Measurements from ENCODE around the gene SNN. TPM values are rescaled to one million over a fixed set of nuclear protein-coding genes. Genes with fewer than 3 reads are reported as not detected.

The SNN gene
- total RNA-seq, 1 experiment from 2014 or later = 26.0 TPM

DNA sequence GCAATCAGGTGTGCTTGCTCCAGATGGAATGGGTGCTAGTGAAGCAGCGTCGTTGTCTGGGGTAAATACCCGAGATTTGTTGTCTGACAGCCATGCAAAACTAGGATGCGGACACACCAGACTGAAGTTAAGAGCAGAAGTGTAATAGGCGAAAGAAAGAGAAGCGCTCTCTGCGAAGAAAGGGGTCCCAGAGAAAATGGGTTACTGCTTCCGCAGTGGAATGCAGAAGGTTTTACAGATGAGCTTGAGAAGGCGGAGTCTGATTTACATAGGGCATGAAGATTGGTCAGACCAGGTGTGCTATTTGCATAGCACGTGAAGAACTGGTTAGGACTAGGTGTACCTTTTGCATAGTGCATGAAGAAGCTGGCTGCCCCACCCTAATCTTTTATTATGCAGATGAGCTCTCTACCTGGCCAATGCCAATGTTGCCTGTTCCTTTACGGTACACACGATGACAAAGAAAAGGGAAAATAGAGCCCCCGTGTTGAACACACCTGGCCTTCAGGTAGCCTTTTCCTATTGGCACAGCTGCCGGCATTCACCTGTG is 32.0 kb upstream of the SNN start:
- peaks cover 70% of the 10 kb centered on the region for H3K4me1 Mint-ChIP-seq (ENCODE audit: low read depth, unreplicated experiment)
- peak; percentile 19 for DNase-seq
- H3K27ac Mint-ChIP-seq (ENCODE audit: unreplicated experiment) = no peak overlapping the region
- H3K27me3 Mint-ChIP-seq (ENCODE audit: unreplicated experiment) = no peaks in the 10 kb centered on the region
- H3K9me3 Mint-ChIP-seq (ENCODE audit: low read depth, unreplicated experiment) = no peaks in the 10 kb centered on the region
- H3K4me3 Mint-ChIP-seq (ENCODE audit: low read depth, unreplicated experiment) = no peak overlapping the region
- H3K36me3 Mint-ChIP-seq (ENCODE audit: insufficient read depth, unreplicated experiment) = peaks cover 21% of the 10 kb centered on the region
- intact Hi-C loops (cut with micrococcal nuclease; ENCODE audit: unreplicated experiment) = no loop called here
- no TSS peak for BruUV-seq (replicated peaks)
- TF ChIP-seq, protein P1, sequence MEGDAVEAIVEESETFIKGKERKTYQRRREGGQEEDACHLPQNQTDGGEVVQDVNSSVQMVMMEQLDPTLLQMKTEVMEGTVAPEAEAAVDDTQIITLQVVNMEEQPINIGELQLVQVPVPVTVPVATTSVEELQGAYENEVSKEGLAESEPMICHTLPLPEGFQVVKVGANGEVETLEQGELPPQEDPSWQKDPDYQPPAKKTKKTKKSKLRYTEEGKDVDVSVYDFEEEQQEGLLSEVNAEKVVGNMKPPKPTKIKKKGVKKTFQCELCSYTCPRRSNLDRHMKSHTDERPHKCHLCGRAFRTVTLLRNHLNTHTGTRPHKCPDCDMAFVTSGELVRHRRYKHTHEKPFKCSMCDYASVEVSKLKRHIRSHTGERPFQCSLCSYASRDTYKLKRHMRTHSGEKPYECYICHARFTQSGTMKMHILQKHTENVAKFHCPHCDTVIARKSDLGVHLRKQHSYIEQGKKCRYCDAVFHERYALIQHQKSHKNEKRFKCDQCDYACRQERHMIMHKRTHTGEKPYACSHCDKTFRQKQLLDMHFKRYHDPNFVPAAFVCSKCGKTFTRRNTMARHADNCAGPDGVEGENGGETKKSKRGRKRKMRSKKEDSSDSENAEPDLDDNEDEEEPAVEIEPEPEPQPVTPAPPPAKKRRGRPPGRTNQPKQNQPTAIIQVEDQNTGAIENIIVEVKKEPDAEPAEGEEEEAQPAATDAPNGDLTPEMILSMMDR (IDR thresholded peaks at IDR 0.05; ENCODE audit: unreplicated experiment) = no peak
- CTCF ChIA-PET = interaction anchor here (0.5 to 1.3 kb wide), 5 partner anchors 10 to 49 kb away, joined by 3 to 5 read pairs (median 3); partner anchors contain the start of gene LITAF

DNA sequence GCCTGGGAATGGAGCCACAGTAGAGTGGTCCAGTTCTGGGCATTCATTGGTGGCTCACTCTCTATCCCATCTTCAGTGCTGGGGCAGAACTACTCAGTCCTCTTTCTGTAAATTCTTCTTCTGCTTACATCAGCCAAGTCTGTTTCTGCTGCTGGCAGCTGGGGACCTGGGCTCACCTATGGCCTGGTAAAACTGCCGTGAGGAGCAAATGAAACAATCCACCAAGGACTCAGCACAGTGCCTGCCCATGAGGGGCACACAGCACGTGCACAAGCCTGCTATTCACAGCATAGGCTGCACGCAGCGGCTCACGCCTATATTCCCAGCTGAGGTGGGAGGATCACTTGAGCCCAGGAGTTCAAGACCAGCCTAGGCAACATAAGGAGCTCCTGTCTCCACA is 30.9 kb upstream of the SNN start:
- intact Hi-C loops (cut with micrococcal nuclease; ENCODE audit: unreplicated experiment) = no loop called here
- DNase-seq = no peak
- H3K9me3 Mint-ChIP-seq (ENCODE audit: low read depth, unreplicated experiment) = no peaks in the 10 kb centered on the region
- peaks cover 69% of the 10 kb centered on the region for H3K4me1 Mint-ChIP-seq (ENCODE audit: low read depth, unreplicated experiment)
- peak overlapping the region; percentile 48 for H3K27ac Mint-ChIP-seq (ENCODE audit: unreplicated experiment)
- CTCF ChIA-PET = interaction anchor here (1.3 kb wide), 1 partner anchor 40 kb away, joined by 4 read pairs; no protein-coding TSS in a partner anchor
- no peak overlapping the region for H3K4me3 Mint-ChIP-seq (ENCODE audit: low read depth, unreplicated experiment)
- TF ChIP-seq, protein P1 (IDR thresholded peaks at IDR 0.05; ENCODE audit: unreplicated experiment) = no peak
- BruUV-seq (replicated peaks) = no TSS peak
- H3K27me3 Mint-ChIP-seq (ENCODE audit: unreplicated experiment) = no peaks in the 10 kb centered on the region
- H3K36me3 Mint-ChIP-seq (ENCODE audit: insufficient read depth, unreplicated experiment) = peaks cover 24% of the 10 kb centered on the region

DNA sequence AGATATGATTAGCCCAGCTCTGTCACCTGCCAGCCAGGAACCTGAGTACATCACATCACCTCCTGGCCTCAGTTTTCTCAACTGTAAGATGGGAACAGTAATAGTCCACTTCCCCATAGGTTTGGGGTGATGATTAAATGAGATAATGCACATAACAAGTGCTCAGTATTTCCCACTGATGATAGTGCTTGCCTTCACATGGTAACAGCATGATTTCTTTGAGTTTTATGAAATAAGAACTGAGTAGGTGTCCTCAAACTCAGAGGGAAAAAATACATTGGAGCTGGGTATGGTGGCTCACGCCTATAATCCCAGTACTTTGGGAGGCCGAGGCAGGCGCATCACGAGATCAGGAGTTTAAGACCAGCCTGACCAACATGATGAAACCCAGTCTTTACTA is 30.1 kb upstream of the SNN start:
- CTCF ChIA-PET = no interaction called here
- Mint-ChIP-seq H3K9me3 (ENCODE audit: low read depth, unreplicated experiment) (no peaks in the 10 kb centered on the region), H3K4me3 (ENCODE audit: low read depth, unreplicated experiment) (no peak overlapping the region), H3K27me3 (ENCODE audit: unreplicated experiment) (no peaks in the 10 kb centered on the region), H3K27ac (ENCODE audit: unreplicated experiment) (no peak overlapping the region), H3K36me3 (ENCODE audit: insufficient read depth, unreplicated experiment) (peaks cover 24% of the 10 kb centered on the region), H3K4me1 (ENCODE audit: low read depth, unreplicated experiment) (peaks cover 69% of the 10 kb centered on the region)
- intact Hi-C loops (cut with micrococcal nuclease; ENCODE audit: unreplicated experiment) = no loop called here
- DNase-seq = no peak
- TF ChIP-seq, protein P1 (IDR thresholded peaks at IDR 0.05; ENCODE audit: unreplicated experiment) = no peak
- no TSS peak for BruUV-seq (replicated peaks)

DNA sequence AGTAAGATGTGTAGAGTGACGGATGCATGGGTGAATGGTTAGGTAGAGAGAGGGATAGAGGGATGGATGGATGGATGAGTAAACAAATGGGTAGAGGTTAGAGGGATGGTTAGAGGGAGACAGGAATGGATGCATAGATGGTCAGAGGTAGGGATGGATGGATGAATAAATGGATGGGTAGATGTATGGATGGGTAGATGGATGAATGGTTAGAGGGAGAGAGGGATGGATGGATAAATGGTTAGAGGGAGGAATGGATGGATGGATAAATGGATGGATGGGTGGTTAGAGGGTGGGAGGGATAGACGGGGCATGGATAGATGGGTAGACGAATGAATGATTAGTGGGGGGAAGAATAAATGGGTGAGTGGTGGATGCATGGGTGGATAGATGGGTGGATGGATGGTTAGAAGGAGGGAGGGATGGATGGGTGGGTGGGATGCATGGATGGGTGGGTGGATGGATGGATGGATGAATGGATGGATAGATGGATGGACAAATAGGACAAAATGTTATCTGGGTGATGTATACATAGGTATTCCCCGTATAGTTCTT is 29.2 kb upstream of the SNN start:
- Mint-ChIP-seq H3K4me1 (ENCODE audit: low read depth, unreplicated experiment) (peaks cover 60% of the 10 kb centered on the region), H3K27me3 (ENCODE audit: unreplicated experiment) (no peaks in the 10 kb centered on the region), H3K27ac (ENCODE audit: unreplicated experiment) (peak overlapping the region; percentile 99), H3K9me3 (ENCODE audit: low read depth, unreplicated experiment) (no peaks in the 10 kb centered on the region), H3K36me3 (ENCODE audit: insufficient read depth, unreplicated experiment) (peaks cover 24% of the 10 kb centered on the region), H3K4me3 (ENCODE audit: low read depth, unreplicated experiment) (no peak overlapping the region)
- intact Hi-C loops (cut with micrococcal nuclease; ENCODE audit: unreplicated experiment) = no loop called here
- TF ChIP-seq, protein P1 (IDR thresholded peaks at IDR 0.05; ENCODE audit: unreplicated experiment) = no peak
- DNase-seq = no peak
- CTCF ChIA-PET = interaction anchor here (0.6 to 2.5 kb wide), 3 partner anchors 10 to 232 kb away, joined by 3 to 11 read pairs (median 5); no protein-coding TSS in a partner anchor
- no TSS peak for BruUV-seq (replicated peaks)

Measured in Calu3 (cell line).